ENCODE measurements around the gene WFDC6. TPM values are rescaled to one million over a fixed set of nuclear protein-coding genes. Genes with fewer than 3 reads are reported as not detected.

WFDC6 gene
- total and polyA plus RNA-seq, 4 donors, result not detected

DNA sequence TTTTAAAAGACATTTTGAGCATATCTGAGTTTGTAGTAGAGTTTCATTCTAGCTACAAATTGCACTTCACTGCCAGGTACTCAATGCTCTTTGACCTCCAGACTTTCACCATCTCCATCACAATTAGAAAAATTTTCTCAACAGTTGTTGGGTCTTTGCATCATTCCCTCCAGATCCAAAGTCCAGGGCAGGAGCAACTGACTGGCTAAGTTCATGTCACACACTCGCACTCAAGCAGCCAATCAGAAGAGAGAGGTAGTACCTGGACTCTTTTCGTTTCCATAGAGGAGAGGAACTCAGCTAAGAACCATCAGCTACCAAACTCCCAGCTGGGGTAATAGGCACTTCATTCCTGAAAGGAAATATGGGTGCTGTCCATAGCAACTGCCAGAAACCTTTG lies 32.9 kb downstream of the WFDC6 start:
- Histone ChIP-seq H3K36me3 (ENCODE audit: control insufficient read depth, insufficient read depth, low read length) (no peaks in the 10 kb centered on the region), H3K9me3 (ENCODE audit: control insufficient read depth, insufficient read depth, low read length) (no peaks in the 10 kb centered on the region), H3K4me3 (ENCODE audit: low read depth, low read length) (no peak overlapping the region), H3K27ac (ENCODE audit: low read depth, low read length) (no peak overlapping the region), H3K4me1 (ENCODE audit: control insufficient read depth, insufficient read depth, low read length) (no peaks in the 10 kb centered on the region), H3K27me3 (ENCODE audit: control insufficient read depth, insufficient read depth, low read length) (no peaks in the 10 kb centered on the region)
- WGBS (ENCODE audit: insufficient coverage), result 100% methylated on average over 1 of the region's 2 CpGs
- no peak for DNase-seq (ENCODE audit: low read depth in 4 of 6, low spot score in 6 of 6)

DNA sequence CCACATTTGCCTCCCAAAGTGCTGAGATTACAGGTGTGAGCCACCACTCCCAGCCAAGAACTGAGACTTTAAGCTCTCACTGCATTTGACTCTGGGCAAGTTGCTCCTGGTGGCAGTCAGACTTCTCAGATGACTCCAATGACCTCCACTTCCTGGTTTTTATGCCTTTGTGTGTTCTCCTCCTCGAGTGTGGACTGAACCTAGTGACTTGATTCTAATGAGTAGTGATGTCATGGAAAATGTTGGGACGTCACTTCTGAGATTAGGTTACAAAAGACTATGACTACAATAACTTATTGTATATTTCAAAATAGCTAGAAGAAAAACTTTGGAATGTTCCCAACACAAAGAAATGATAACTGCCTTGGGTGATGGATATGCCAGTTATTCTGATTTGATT lies 35.9 kb downstream of the WFDC6 start:
- Histone ChIP-seq H3K4me1 (ENCODE audit: control insufficient read depth, insufficient read depth, low read length) (no peaks in the 10 kb centered on the region), H3K36me3 (ENCODE audit: control insufficient read depth, insufficient read depth, low read length) (no peaks in the 10 kb centered on the region), H3K27me3 (ENCODE audit: control insufficient read depth, insufficient read depth, low read length) (peaks cover 3% of the 10 kb centered on the region), H3K9me3 (ENCODE audit: control insufficient read depth, insufficient read depth, low read length) (no peaks in the 10 kb centered on the region), H3K27ac (ENCODE audit: low read depth, low read length) (no peak overlapping the region), H3K4me3 (ENCODE audit: low read depth, low read length) (no peak overlapping the region)
- DNase-seq (ENCODE audit: low read depth in 4 of 6, low spot score in 6 of 6), result no peak
- WGBS (ENCODE audit: insufficient coverage), result no CpG with 5 or more reads among the region's 2 CpGs

DNA sequence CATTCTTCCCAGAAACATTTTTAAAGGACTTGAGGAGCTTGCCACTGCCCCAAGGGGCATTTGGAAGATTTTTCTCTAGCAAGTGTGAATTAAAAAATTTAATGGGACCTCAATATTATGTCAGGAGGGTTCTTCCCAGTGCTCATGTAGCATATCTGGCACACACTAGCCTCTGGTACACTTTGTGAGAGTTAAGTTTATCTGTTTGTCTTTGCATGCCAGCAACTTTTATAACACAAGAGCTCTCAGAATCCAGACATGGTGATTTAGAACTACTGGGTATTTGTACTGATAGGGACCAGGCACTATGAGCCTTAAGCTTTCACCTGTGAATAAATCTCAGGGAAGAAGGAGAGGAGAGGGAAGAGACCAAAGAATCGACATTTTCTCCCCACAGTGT lies 36.7 kb downstream of the WFDC6 start:
- Histone ChIP-seq H3K27me3 (ENCODE audit: control insufficient read depth, insufficient read depth, low read length) (peaks cover 3% of the 10 kb centered on the region), H3K9me3 (ENCODE audit: control insufficient read depth, insufficient read depth, low read length) (no peaks in the 10 kb centered on the region), H3K36me3 (ENCODE audit: control insufficient read depth, insufficient read depth, low read length) (no peaks in the 10 kb centered on the region), H3K4me1 (ENCODE audit: control insufficient read depth, insufficient read depth, low read length) (no peaks in the 10 kb centered on the region), H3K4me3 (ENCODE audit: low read depth, low read length) (no peak overlapping the region), H3K27ac (ENCODE audit: low read depth, low read length) (no peak overlapping the region)
- WGBS (ENCODE audit: insufficient coverage), result 100% methylated on average over 1 of the region's 1 CpG
- DNase-seq (ENCODE audit: low read depth in 4 of 6, low spot score in 6 of 6), result no peak

- H3K27ac ChIP-seq (ENCODE audit: low read depth, low read length), result no peak overlapping the region
- H3K36me3 ChIP-seq (ENCODE audit: control insufficient read depth, insufficient read depth, low read length), result no peaks in the 10 kb centered on the region
- H3K27me3 ChIP-seq (ENCODE audit: control insufficient read depth, insufficient read depth, low read length), result peaks cover 3% of the 10 kb centered on the region
- WGBS (ENCODE audit: insufficient coverage), result 100% methylated on average over 1 of the region's 1 CpG
- no peaks in the 10 kb centered on the region for H3K9me3 ChIP-seq (ENCODE audit: control insufficient read depth, insufficient read depth, low read length)
- no peak for DNase-seq (ENCODE audit: low read depth in 4 of 6, low spot score in 6 of 6)
- no peak overlapping the region for H3K4me3 ChIP-seq (ENCODE audit: low read depth, low read length)
- H3K4me1 ChIP-seq (ENCODE audit: control insufficient read depth, insufficient read depth, low read length), result no peaks in the 10 kb centered on the region
Measured at GRCh38 chr20:45501600-45501999, 37.7 kb downstream of the WFDC6 start.

DNA sequence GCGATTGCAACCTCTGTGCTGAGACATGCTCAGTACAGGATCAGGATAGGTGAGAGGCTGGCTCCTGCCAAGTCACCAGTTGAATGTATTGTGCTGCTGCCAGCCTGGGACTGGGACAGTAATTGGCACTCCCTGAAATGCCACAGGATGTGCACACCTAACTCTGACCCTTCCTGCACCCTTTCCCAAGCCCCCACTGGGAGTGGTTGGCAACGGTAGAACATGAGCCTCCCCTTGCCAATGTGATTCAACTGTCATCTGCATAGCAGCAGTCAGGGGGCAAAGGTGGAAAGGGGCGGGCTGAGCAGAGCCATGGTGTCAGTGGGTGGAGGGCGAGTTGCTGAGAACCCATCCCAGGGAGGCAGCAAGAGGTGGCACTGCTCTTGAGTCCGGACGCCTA lies 39.3 kb downstream of the WFDC6 start:
- no peaks in the 10 kb centered on the region for H3K4me1 ChIP-seq (ENCODE audit: control insufficient read depth, insufficient read depth, low read length)
- DNase-seq (ENCODE audit: low read depth in 4 of 6, low spot score in 6 of 6), result no peak
- no peak overlapping the region for H3K4me3 ChIP-seq (ENCODE audit: low read depth, low read length)
- 71% methylated on average over 6 of the region's 6 CpGs for WGBS (ENCODE audit: insufficient coverage)
- no peaks in the 10 kb centered on the region for H3K36me3 ChIP-seq (ENCODE audit: control insufficient read depth, insufficient read depth, low read length)
- H3K27me3 ChIP-seq (ENCODE audit: control insufficient read depth, insufficient read depth, low read length), result peaks cover 3% of the 10 kb centered on the region
- no peaks in the 10 kb centered on the region for H3K9me3 ChIP-seq (ENCODE audit: control insufficient read depth, insufficient read depth, low read length)
- no peak overlapping the region for H3K27ac ChIP-seq (ENCODE audit: low read depth, low read length)

- Histone ChIP-seq H3K9me3 (ENCODE audit: control insufficient read depth, insufficient read depth, low read length) (no peaks in the 10 kb centered on the region), H3K27ac (ENCODE audit: low read depth, low read length) (no peak overlapping the region), H3K27me3 (ENCODE audit: control insufficient read depth, insufficient read depth, low read length) (peaks cover 3% of the 10 kb centered on the region), H3K4me3 (ENCODE audit: low read depth, low read length) (no peak overlapping the region), H3K36me3 (ENCODE audit: control insufficient read depth, insufficient read depth, low read length) (no peaks in the 10 kb centered on the region), H3K4me1 (ENCODE audit: control insufficient read depth, insufficient read depth, low read length) (no peaks in the 10 kb centered on the region)
- DNase-seq (ENCODE audit: low read depth in 4 of 6, low spot score in 6 of 6), result no peak
- WGBS (ENCODE audit: insufficient coverage), result 56% methylated on average over 3 of the region's 3 CpGs
Measured at GRCh38 chr20:45497971-45498494, 41.2 kb downstream of the WFDC6 start.

GRCh38 chr20:45496166-45496565 lies 43.1 kb downstream of the WFDC6 start:
- 47% methylated on average over 2 of the region's 3 CpGs for WGBS (ENCODE audit: insufficient coverage)
- DNase-seq (ENCODE audit: low read depth in 4 of 6, low spot score in 6 of 6), result no peak

DNA sequence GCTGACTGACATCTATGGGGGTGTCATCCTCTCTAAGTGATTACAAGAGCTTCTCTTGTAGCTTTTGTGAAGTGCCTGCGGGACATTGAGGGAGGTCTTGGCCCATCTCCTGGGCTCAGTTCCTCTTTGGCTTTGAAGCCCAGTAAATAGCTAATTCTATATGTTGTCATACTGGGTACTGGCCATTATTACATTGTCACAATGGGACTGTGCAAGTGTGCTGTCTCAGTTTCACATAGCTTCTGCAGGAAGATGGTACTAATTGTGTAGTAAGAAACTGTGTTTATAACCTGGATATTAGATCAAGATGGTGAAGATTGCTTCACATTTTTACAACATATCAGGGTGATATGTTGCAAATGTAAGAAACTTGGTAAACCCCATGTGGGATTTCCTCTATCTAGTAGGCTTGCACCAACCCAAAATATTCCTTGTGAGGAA lies 43.8 kb downstream of the WFDC6 start:
- H3K27ac ChIP-seq (ENCODE audit: low read depth, low read length), result no peak overlapping the region
- no peak overlapping the region for H3K4me3 ChIP-seq (ENCODE audit: low read depth, low read length)
- WGBS (ENCODE audit: insufficient coverage), result no CpG with 5 or more reads among the region's 1 CpG
- peaks cover 3% of the 10 kb centered on the region for H3K27me3 ChIP-seq (ENCODE audit: control insufficient read depth, insufficient read depth, low read length)
- H3K9me3 ChIP-seq (ENCODE audit: control insufficient read depth, insufficient read depth, low read length), result no peaks in the 10 kb centered on the region
- H3K36me3 ChIP-seq (ENCODE audit: control insufficient read depth, insufficient read depth, low read length), result no peaks in the 10 kb centered on the region
- no peaks in the 10 kb centered on the region for H3K4me1 ChIP-seq (ENCODE audit: control insufficient read depth, insufficient read depth, low read length)
- no peak for DNase-seq (ENCODE audit: low read depth in 4 of 6, low spot score in 6 of 6)

More at GRCh38 chr20:45496166-45496565, 43.1 kb downstream of the WFDC6 start:
- Histone ChIP-seq H3K4me1 (ENCODE audit: control insufficient read depth, insufficient read depth, low read length) (no peaks in the 10 kb centered on the region), H3K4me3 (ENCODE audit: low read depth, low read length) (no peak overlapping the region), H3K9me3 (ENCODE audit: control insufficient read depth, insufficient read depth, low read length) (no peaks in the 10 kb centered on the region), H3K36me3 (ENCODE audit: control insufficient read depth, insufficient read depth, low read length) (no peaks in the 10 kb centered on the region), H3K27ac (ENCODE audit: low read depth, low read length) (no peak overlapping the region), H3K27me3 (ENCODE audit: control insufficient read depth, insufficient read depth, low read length) (peaks cover 3% of the 10 kb centered on the region)

DNA sequence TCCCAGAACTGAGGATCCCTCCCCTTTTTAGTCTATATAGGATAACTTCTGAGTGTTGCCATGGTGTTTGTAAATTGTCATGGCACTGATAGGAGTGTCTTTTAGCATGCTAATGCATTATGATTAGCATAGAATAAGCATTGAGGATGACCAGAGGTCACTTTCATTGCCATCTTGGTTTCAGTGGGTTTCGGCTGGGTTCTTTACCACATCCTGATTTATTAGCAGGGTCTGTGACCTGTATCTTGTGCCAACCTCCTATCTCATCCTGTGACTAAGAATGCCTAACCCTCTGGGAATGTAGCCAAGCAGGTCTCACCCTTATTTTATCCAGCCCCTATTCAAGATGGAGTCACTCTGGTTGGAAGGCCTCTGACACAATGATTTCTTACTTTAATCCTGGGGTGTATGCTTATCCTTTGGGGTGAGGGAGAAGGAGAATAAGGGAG lies 50.2 kb downstream of the WFDC6 start:
- H3K27ac ChIP-seq (ENCODE audit: low read depth, low read length), result no peak overlapping the region

GRCh38 chr20:45487231-45487635 lies 52.0 kb downstream of the WFDC6 start:
- no peaks in the 10 kb centered on the region for H3K27me3 ChIP-seq (ENCODE audit: control insufficient read depth, insufficient read depth, low read length)
- H3K4me1 ChIP-seq (ENCODE audit: control insufficient read depth, insufficient read depth, low read length), result no peaks in the 10 kb centered on the region
- H3K27ac ChIP-seq (ENCODE audit: low read depth, low read length), result no peak overlapping the region
- DNase-seq (ENCODE audit: low read depth in 4 of 6, low spot score in 6 of 6), result no peak
- no peaks in the 10 kb centered on the region for H3K9me3 ChIP-seq (ENCODE audit: control insufficient read depth, insufficient read depth, low read length)
- H3K36me3 ChIP-seq (ENCODE audit: control insufficient read depth, insufficient read depth, low read length), result no peaks in the 10 kb centered on the region
- 29% methylated on average over 16 of the region's 20 CpGs for WGBS (ENCODE audit: insufficient coverage)
- H3K4me3 ChIP-seq (ENCODE audit: low read depth, low read length), result no peak overlapping the region

More for the DNA sequence above, 50.2 kb downstream of the WFDC6 start:
- no peak overlapping the region for H3K4me3 ChIP-seq (ENCODE audit: low read depth, low read length)
- no peaks in the 10 kb centered on the region for H3K4me1 ChIP-seq (ENCODE audit: control insufficient read depth, insufficient read depth, low read length)
- no peaks in the 10 kb centered on the region for H3K27me3 ChIP-seq (ENCODE audit: control insufficient read depth, insufficient read depth, low read length)
- DNase-seq (ENCODE audit: low read depth in 4 of 6, low spot score in 6 of 6), result peak in 1 of 6 donors; percentile 44
- no peaks in the 10 kb centered on the region for H3K9me3 ChIP-seq (ENCODE audit: control insufficient read depth, insufficient read depth, low read length)
- WGBS (ENCODE audit: insufficient coverage), result no CpG with 5 or more reads among the region's 1 CpG
- no peaks in the 10 kb centered on the region for H3K36me3 ChIP-seq (ENCODE audit: control insufficient read depth, insufficient read depth, low read length)

Measured in spinal cord (tissue), 10 donors.